Measurements from ENCODE around the gene ENSA. TPM values are rescaled to one million over a fixed set of nuclear protein-coding genes. Genes with fewer than 3 reads are reported as not detected.
"Not testable (repeated sequence)": the region's sequence is repeated elsewhere in the genome, so short reads cannot be mapped to it uniquely, and the experiment has no call there.

ENSA gene
- total and polyA plus RNA-seq, 2 of the 4 experiments (the other 2 are of a cell fraction): 53.2 to 96.5 TPM

GRCh38 chr1:150641126-150641815 is 11.9 kb upstream of the ENSA start:
- H2AK5ac ChIP-seq (ENCODE audit: low read depth, low read length); H4K20me1 ChIP-seq (ENCODE audit: insufficient read depth, low read length); H3K9me3 ChIP-seq (ENCODE audit: control insufficient read depth, insufficient read depth, low read length); BruUV-seq (replicated peaks); CTCF ChIA-PET; H2AK9ac ChIP-seq (replicated peaks; ENCODE audit: low read depth, low read length, poor library complexity); H3K14ac ChIP-seq (replicated peaks; ENCODE audit: low read depth, low read length); H2BK5ac ChIP-seq (ENCODE audit: low read depth, low read length, poor library complexity, severe bottlenecking); H3K27ac ChIP-seq (ENCODE audit: insufficient read depth, low read length); dilution Hi-C loops (cut with HindIII; ENCODE audit: low sequenced_read_pairs, unreplicated experiment); H4K5ac ChIP-seq (ENCODE audit: low read depth, low read length); in situ Hi-C loops (cut with MboI; ENCODE audit: low sequenced_read_pairs); H3K79me1 ChIP-seq (ENCODE audit: low read depth in 1 of 2, low read length in 2 of 2); DNase-seq; H3K4ac ChIP-seq (ENCODE audit: low read depth, low read length); H3K4me3 ChIP-seq (ENCODE audit: insufficient read depth, low read depth, low read length); H2BK20ac ChIP-seq (ENCODE audit: low read depth, low read length); H4K8ac ChIP-seq (ENCODE audit: low read depth in 2 of 2, low read length in 2 of 2); H3K27me3 ChIP-seq (ENCODE audit: control insufficient read depth, insufficient read depth, low read length); H3K4me1 ChIP-seq (ENCODE audit: control insufficient read depth, insufficient read depth, low read length); H3K9me1 ChIP-seq (ENCODE audit: insufficient read depth, low read length); H2BK15ac ChIP-seq (ENCODE audit: low read depth, low read length); H4K91ac ChIP-seq (ENCODE audit: insufficient read depth, low read depth, low read length); H2AFZ ChIP-seq (replicated peaks; ENCODE audit: low read length, poor library complexity); POLR2A ChIA-PET (ENCODE audit: unreplicated experiment); H3K56ac ChIP-seq (ENCODE audit: extremely low read depth, insufficient read depth, low read length); H3K4me2 ChIP-seq (ENCODE audit: low read depth, low read length); H3K18ac ChIP-seq (ENCODE audit: low read depth, low read length); H3K9ac ChIP-seq (ENCODE audit: low read depth, low read length); intact Hi-C loops (cut with micrococcal nuclease); H3K36me3 ChIP-seq (ENCODE audit: control insufficient read depth, insufficient read depth, low read length); ATAC-seq (ENCODE audit: low read depth); H3K23ac ChIP-seq (ENCODE audit: low read depth, low read length); H2BK120ac ChIP-seq (ENCODE audit: low read depth, low read length): not testable (repeated sequence)
- WGBS, 2 experiments (ENCODE audit: extremely low coverage in 2 of 2, insufficient read length in 1 of 2): no CpG with 5 or more reads among the region's 9 CpGs

GRCh38 chr1:150638430-150638829 is 9.0 kb upstream of the ENSA start:
- H3K36me3 ChIP-seq (ENCODE audit: control insufficient read depth, insufficient read depth, low read length); H3K4me1 ChIP-seq (ENCODE audit: control insufficient read depth, insufficient read depth, low read length); H3K4me3 ChIP-seq (ENCODE audit: insufficient read depth, low read depth, low read length); H3K56ac ChIP-seq (ENCODE audit: extremely low read depth, insufficient read depth, low read length); H2AK9ac ChIP-seq (replicated peaks; ENCODE audit: low read depth, low read length, poor library complexity); H2AFZ ChIP-seq (replicated peaks; ENCODE audit: low read length, poor library complexity); BruUV-seq (replicated peaks); H2BK5ac ChIP-seq (ENCODE audit: low read depth, low read length, poor library complexity, severe bottlenecking); ATAC-seq (ENCODE audit: low read depth); POLR2A ChIA-PET (ENCODE audit: unreplicated experiment); H2BK20ac ChIP-seq (ENCODE audit: low read depth, low read length); H4K91ac ChIP-seq (ENCODE audit: insufficient read depth, low read depth, low read length); CTCF ChIA-PET; H3K79me1 ChIP-seq (ENCODE audit: low read depth in 1 of 2, low read length in 2 of 2); H3K9ac ChIP-seq (ENCODE audit: low read depth, low read length); H2BK120ac ChIP-seq (ENCODE audit: low read depth, low read length); H3K18ac ChIP-seq (ENCODE audit: low read depth, low read length); H3K27me3 ChIP-seq (ENCODE audit: control insufficient read depth, insufficient read depth, low read length); H4K5ac ChIP-seq (ENCODE audit: low read depth, low read length); intact Hi-C loops (cut with micrococcal nuclease); H3K23ac ChIP-seq (ENCODE audit: low read depth, low read length); H4K8ac ChIP-seq (ENCODE audit: low read depth in 2 of 2, low read length in 2 of 2); H2BK15ac ChIP-seq (ENCODE audit: low read depth, low read length); DNase-seq; in situ Hi-C loops (cut with MboI; ENCODE audit: low sequenced_read_pairs); H3K4me2 ChIP-seq (ENCODE audit: low read depth, low read length); H3K9me1 ChIP-seq (ENCODE audit: insufficient read depth, low read length); H3K4ac ChIP-seq (ENCODE audit: low read depth, low read length); H3K14ac ChIP-seq (replicated peaks; ENCODE audit: low read depth, low read length); H4K20me1 ChIP-seq (ENCODE audit: insufficient read depth, low read length); H2AK5ac ChIP-seq (ENCODE audit: low read depth, low read length); H3K9me3 ChIP-seq (ENCODE audit: control insufficient read depth, insufficient read depth, low read length); H3K27ac ChIP-seq (ENCODE audit: insufficient read depth, low read length); dilution Hi-C loops (cut with HindIII; ENCODE audit: low sequenced_read_pairs, unreplicated experiment): not testable (repeated sequence)
- WGBS, 2 experiments (ENCODE audit: extremely low coverage in 2 of 2, insufficient read length in 1 of 2): 83% methylated on average over 2 of the region's 6 CpGs; no CpG with 5 or more reads in 1 of the 2 experiments
